Stimulated activated CD8-positive, alpha-beta memory T cell treated with anti-CD3 and anti-CD28 coated beads, Interleukin-15, amount 100 ng/mL, for 48 hours (primary cell): Measurements from ENCODE around the gene SEC16A.
A peak's percentile ranks its signal among the peaks of the same experiment; 100 is the strongest.
"Not testable (repeated sequence)": the region's sequence is repeated elsewhere in the genome, so short reads cannot be mapped to it uniquely, and the experiment has no call there.

Experiments used
- DNase-seq, 2 donors: peaks; one replicate each; pipeline ENCODE4 v3.0.0-alpha.2; 2020; ENCODE audit warnings: low read depth in 2 of 2

The SEC16A gene

DNA sequence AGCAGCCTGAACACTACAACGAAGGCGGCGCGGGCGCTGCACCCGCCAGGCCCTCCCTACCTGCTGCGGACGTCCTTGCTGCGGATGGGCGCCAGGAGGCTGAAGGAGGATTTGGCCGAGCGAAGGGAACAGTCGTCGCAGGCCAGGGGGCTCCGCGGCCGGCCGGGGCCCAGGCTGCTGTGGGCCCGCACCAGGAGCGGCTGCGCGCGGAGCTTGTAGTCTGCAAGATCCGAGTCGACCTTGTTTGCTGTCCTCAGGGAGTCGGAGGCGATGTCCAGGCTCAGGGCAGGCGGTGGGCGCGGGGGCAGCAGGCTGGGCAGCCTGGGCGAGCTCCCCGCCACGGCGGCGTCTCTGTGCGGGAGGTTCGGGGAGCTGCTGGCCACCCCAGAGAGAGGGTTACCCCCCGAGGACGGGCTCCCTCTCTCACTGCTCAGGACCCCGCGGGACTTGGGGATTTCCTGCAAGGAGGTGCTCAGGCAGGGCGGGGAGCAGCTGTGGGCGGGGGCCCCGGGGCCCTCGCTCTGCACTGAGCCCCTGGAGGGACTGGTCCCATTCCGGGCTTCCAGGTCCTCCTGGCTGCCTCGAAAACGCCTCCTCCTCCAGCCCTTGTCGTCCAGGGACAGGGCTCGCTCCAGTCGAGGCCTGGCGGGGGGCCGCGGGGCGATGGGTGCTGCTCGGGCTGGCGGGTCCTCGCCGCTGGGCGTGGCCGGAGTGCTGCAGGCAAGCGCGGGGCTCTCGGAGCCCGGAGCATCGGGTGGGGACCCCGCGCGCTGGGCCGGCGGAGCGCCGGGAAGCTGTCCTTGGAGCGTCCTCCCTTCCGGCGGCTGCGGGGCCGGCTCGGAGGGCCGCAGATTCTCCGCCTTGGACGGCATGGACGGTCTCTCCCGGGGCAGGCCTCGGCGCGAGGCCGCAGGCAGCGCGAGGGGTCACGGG, 44.0 kb downstream of the SEC16A start:
- DNase-seq, result peak; percentile 42 to 45

DNA sequence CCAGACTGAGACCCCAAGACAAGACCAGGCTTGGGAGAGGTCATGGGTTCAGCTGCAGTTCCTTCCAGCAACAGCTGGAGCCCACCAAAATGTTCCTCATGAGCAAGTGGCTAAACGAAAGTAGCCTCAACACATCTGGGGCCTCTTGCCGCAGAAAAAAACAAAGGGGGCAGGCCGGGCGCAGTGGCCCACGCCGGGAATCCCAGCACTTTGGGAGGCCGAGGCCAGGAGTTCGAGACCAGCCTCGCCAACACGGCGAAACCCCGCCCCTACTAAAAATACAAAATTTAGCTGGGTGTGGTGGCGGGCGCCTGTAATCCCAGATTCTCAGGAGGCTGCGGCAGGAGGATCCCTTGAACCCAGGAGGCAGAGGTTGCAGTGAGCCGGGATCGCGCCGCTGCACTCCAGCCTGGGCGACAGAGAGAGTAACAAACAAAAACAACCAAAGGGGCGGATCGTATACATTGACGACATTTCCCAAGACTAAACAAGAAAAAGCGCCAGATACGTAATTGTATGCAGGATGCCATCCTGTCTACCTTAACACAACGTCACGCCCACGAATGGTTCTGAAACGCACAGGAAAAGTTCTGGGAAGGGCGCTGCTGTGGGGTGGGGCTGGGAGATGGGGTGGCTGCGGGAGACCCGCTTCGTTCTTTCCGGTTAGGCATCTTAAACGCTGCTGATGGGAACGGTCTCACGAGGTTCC, 44.8 kb downstream of the SEC16A start:
- no peak for DNase-seq

- DNase-seq, result no peak
Observed at GRCh38 chr9:136437430-136437829, 45.4 kb downstream of the SEC16A start.

DNA sequence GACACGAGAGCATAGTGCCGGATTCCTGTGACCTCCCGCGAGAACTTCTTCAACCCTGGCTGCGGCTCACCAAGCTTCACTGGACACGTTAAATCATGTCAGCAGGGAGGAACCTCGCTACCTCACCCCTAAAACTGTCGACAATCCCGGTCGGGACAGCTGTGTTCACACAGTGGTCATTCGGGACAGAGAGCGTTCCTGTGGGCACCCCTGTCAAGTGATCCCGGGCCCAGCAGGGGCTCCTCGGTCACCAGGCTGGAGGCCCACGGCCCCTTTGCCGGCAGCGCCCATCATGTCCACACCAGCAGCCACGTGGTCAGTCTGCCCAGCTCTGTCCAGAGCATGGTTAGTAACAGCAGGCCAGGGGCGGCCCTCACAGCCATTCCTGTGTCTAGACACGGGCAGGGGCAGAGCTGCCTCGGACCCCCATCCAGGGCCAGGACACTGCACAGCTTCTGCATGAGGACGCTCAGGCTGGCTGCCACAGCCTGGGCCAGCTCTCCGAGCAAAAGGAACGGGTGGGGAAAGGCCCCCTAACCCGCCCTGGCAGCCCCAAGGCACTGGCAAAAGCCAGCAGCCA, 46.7 kb downstream of the SEC16A start:
- DNase-seq, result no peak

GRCh38 chr9:136434580-136435169, 48.2 kb downstream of the SEC16A start:
- DNase-seq, result no peak

DNA sequence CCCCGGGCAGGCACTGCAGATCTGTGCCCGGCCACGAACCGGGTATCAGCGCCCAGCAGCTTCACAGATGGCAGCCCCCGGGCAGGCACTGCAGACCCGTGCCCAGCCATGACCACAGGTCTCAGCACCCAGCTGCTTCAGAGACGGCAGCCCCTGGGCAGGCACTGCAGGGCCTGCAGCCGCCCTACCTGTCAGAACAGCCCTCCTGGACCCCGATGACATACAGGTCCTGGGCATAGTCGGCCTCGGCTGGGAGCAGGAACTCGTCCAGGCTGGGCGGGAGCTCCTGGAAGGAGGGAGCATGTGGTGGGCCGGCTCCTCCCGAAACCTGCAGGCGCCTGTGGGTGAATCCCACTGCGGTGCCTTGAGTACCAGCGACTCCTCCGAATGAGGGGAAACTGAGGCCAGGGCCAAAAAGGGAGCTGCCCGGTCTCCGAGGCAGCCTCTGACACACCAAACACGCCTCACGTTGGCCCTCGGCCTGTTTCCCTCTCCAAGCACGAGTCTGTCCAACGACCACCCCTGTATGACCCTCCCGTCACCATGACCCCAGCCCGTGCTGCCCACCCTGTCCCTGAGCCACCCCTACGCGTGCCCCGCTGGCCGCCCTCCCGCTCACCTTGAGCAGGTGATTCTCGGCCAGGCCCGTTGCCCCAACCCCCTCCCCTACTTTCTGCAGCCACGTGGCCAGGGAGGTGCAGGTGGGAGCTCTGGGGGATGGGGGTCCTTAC, 48.8 kb downstream of the SEC16A start:
- DNase-seq, result no peak

DNA sequence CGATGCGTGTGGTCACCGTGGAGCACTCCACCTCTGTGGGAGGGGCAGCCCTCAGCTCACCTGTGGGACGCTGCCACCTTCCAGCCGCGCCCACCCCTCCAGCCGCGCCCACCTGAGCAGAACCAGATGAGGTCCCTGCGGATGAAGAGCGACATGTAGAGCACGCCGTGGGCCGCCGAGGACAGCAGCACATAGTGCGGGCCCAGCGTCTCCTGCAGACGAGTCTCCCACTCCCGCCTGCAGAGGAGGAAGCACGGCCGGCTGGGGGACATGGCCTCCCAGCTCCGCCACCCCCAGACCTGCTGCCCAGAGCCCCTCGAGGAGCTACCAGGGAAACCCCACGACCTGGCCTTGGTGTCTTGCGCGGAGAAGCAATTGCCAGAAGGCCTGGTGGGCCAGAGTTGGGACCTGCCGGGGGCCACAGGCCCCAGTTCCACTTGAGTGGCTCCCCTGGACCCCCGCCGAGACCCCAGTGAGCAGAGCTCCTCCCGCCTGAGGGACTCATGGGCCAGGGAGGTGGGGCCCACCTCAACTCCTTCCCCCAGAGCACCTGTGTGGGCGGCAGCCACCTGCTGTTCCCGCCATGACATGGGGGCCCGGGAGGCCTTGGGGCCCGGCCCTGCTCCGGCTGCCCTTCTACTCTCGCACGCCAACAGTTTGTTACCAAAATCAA, 49.7 kb downstream of the SEC16A start:
- DNase-seq, result no peak

DNA sequence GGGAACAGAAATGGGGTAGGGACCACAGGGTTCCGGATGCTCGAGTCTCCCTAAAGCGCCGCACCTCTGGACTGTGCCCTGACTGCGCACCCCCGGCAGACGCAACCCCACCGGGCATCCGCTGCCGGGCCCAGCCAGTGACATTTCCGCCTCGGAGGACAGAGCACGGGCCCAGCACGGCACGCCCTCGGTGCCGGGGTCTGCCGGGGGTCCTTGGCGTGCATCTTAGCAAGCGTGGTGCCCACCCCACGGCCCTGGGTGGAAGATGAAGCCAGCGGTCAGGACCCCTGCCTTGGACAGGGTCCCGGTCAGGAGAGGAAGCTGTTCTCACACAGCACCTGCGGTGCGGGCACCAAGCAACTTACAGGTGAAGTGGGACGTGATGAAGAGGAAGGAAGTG, 50.2 kb downstream of the SEC16A start:
- no peak for DNase-seq

DNA sequence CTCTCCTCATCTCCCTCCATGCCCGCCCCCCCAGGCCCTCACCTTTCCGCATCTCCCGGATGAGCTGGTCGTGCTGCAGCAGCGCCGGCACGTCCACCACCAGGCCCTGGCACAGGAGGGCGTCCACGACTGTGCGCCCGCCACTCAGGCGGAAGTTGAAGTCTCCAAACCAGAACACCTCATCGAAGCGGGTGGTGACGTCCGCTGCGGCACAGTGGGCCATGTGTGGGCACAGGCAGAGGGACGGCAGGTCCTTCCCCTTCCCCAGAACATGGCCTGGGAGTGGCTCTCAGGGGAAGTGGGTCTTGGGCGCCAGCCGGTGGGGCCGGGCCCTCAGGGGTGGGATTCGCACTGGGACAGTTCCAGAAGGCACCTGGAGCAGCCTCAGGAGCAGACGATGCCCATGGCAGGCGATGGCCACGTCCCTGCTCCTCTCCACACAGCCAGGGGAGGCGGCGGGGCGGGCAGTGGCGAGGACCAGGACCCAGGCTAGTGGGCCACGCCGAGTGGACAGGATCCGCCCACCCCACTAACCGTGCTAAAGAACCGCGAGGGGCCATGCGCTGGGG, 51.0 kb downstream of the SEC16A start:
- DNase-seq, result no peak

DNA sequence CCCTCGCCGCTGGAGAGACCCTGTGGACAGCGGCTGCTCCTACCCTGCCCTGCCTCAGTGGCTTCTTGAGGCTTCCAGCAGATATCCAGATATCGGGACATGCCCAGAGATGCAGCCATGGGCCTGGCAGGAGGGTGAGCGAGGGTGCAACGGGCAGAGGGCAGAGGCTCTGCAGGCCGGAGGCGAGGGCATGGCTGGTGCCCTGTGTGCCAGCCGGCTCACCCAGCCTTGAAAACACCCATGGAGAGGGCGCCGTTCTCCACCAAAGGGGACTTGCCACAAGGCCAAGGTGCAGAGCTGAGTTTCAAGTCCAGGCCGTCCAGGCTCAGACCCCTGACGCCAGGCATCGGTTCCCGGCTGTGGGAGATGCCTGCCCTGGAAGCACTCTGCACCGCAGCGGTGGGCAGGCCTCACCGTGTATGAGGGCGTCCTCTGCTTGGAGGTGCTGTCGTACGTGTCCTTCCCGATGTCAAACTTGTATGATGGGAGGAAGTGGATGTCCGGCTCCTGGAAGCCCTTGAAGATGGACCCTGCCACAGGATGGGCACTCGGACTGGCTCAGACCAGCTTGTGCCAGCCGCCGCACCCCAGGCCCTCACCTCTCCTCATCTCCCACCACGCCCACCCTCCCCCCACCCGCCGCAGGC, 52.1 kb downstream of the SEC16A start:
- DNase-seq, result no peak

- no peak for DNase-seq
Observed at GRCh38 chr9:136429683-136430491, 53.0 kb downstream of the SEC16A start.

- DNase-seq, result no peak
Observed at GRCh38 chr9:136429075-136429628, 53.7 kb downstream of the SEC16A start.

DNA sequence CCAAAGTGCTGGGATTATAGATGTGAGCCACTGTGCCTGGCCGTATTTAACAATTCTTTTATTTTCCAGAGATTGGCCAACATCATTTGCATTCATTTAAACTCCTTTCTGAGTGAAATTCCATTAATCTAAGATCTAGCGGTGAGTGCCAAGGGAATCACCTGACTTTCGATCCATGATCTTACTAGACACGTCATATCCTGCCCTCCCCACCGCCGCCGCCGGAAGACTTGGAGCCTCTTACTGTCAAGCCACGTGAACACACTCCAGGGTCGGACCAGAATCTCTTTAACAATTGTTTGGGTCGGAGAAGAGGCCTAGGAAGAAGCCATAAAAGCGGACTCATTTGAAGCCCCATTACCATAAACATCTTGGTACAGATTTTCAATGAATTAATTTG, 56.1 kb downstream of the SEC16A start:
- DNase-seq, result no peak

GRCh38 chr9:136425367-136425766, 57.5 kb downstream of the SEC16A start:
- DNase-seq, result not testable (repeated sequence)

- no peak for DNase-seq
Observed at GRCh38 chr9:136424750-136425362, 58.0 kb downstream of the SEC16A start.

DNA sequence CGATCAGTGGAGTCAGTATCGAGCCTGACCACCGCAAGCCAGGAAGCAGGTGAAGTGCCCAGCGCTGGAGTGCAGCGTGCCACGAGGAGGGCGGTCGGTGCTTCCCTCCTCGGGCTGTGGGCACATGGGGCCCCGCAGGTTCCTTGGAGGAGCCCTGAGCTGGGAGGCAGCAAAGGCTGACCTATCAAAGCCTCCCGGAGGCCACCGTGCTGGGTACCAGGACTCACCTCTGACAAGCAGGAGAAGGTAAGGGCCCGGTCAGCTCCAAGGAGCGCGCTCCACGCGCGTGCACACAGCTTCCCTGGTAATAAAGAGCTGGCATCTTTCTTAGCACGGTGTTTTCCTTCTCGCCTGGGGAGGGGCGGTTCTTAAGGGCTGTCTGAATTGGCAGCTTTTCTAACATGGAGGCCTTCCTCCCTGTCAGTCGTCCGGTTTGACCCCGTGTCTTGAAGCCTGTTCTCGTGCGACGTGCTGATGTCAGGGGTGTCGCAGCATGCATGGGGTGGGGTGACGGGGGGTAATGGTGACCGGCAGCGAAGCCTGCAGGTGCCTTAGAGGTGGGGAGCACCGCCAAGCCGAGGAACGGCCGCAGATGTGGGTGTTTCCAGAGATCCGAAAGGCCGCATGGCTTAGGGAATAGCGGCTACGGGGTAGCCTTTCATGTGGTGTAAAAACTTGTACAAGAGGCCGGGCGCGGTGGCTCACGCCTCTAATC, 59.3 kb downstream of the SEC16A start:
- no peak for DNase-seq

DNA sequence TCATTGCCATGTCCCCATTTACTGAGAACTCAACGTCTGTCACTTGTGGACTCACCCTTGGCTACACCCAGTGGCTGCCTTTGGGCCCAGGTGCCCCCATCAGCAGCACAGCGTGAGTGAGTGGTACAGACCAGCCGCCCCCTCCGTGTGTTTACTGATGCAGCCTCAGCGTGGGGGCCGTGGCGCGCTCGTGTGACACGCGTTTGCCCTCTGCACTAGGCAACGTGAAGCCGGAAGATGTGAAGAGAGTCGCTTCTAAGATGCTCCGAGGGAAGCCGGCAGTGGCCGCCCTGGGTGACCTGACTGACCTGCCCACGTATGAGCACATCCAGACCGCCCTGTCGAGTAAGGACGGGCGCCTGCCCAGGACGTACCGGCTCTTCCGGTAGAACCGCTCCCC, 60.0 kb downstream of the SEC16A start:
- DNase-seq, result no peak

DNA sequence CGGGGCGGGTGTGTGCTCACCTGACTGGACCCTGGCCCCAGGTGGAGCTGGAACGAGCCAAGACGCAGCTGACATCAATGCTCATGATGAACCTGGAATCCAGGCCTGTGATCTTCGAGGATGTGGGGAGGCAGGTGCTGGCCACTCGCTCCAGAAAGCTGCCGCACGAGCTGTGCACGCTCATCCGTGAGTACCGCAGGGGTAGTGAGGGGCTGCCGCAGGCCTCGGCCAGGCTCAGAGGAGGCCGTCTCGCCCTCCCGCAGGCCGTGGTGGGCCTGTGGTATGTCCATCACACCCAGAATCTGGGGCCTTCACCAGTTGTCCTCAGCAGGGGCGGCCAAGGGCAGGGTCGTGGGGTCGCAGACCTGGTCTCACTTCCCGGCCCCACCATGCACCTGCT, 61.0 kb downstream of the SEC16A start:
- no peak for DNase-seq
